ENCODE results near the gene SLC19A1.

DNA sequence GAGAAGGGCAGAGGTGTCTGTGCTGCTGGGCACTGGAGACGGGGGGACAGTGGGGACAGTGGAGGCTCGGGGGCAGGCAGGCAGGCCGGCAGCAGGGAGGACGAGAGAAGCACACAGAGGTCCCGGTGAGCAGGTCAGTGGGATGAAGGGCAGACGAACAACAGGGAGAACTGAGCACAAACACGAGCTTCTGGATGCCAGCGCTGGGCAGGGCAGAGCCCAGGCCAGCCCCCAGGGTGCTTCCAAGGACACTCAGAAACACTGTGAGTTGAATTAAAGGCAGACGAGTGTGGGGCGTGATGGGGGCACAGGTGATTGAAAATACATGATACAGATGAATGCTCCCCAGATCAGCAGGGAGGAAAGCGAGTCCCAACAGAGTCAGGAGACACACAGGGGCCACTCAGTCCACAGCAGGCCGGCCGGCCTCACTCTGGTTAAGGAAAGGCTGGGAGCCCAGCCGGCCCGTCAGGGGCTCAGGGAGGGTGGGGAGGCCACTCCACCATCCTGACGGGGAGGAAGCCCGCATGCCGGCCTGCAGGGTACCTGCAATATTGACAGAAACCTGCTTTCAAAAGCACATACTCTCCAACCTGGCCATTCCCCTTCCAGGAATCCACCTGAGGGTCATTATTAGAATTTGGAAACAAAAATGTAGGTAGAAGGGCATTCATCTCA lies 14.1 kb downstream of the SLC19A1 start:
- TF ChIP-seq EZH2 (IDR thresholded peaks at IDR 0.05; ENCODE audit: low read depth): no peak
- TF ChIP-seq, protein P1, sequence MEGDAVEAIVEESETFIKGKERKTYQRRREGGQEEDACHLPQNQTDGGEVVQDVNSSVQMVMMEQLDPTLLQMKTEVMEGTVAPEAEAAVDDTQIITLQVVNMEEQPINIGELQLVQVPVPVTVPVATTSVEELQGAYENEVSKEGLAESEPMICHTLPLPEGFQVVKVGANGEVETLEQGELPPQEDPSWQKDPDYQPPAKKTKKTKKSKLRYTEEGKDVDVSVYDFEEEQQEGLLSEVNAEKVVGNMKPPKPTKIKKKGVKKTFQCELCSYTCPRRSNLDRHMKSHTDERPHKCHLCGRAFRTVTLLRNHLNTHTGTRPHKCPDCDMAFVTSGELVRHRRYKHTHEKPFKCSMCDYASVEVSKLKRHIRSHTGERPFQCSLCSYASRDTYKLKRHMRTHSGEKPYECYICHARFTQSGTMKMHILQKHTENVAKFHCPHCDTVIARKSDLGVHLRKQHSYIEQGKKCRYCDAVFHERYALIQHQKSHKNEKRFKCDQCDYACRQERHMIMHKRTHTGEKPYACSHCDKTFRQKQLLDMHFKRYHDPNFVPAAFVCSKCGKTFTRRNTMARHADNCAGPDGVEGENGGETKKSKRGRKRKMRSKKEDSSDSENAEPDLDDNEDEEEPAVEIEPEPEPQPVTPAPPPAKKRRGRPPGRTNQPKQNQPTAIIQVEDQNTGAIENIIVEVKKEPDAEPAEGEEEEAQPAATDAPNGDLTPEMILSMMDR (conservative IDR thresholded peaks at IDR 0.05): no peak

Data from PC-9 (cell line).